GM23248 (cell line): ENCODE results near the gene TMEM123.

Experiments
- EZH2 ChIP-seq: fragments of 200-600 bp; sonication (generic); IDR thresholded peaks from 2 replicates; pipeline ENCODE4 v1.6.1; 2018; ENCODE audit warnings: antibody characterized with exemption, mild to moderate bottlenecking; ENCODE audit not compliant: insufficient read depth, poor library complexity, severe bottlenecking
- EZH2phosphoT487 ChIP-seq: fragments of 200-600 bp; sonication (generic); IDR thresholded peaks from 2 replicates; pipeline ENCODE4 v1.6.1; 2018; ENCODE audit warnings: antibody characterized with exemption, moderate library complexity, mild to moderate bottlenecking, low read depth; ENCODE audit not compliant: insufficient read depth

DNA sequence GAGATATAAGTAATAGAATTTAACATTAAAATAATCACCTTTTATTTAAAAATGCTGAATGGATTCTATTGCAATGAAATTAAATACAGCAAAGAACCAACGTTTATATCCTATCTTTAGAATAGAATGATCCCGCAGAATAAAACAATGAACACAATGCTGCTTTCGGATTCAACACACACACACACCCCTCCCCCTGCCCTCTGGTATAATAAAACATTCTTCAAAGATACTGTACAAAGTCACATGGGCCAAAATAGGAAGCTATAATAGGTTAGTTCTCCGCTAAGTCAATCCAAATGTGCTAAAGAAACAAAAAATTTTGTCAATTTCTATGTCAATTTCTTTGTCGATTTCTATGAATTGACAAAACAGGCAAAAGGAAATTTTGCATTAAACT is 47.1 kb downstream of the TMEM123 start:
- TF ChIP-seq EZH2, result no peak
- TF ChIP-seq EZH2phosphoT487, result no peak
